GM12878 (cell line): ENCODE data around the gene ANO7. TPM values are rescaled to one million over a fixed set of nuclear protein-coding genes. Genes with fewer than 3 reads are reported as not detected.

ENCODE experiments used
- BCL11A ChIP-seq: IDR thresholded peaks from 2 replicates; pipeline ENCODE4 v1.6.1; 2011; ENCODE audit warnings: low read depth, low read length
- BCLAF1 ChIP-seq: fragments of 450-650 bp; IDR thresholded peaks from 2 replicates; pipeline ENCODE4 v1.6.1; 2017; ENCODE audit warnings: antibody characterized with exemption, mild to moderate bottlenecking, moderate library complexity
- BMI1 ChIP-seq: fragments of 450-650 bp; IDR thresholded peaks from 2 replicates; pipeline ENCODE4 v1.6.1; 2016; ENCODE audit warnings: mild to moderate bottlenecking, moderate library complexity, borderline replicate concordance
- BRCA1 ChIP-seq: IDR thresholded peaks from 2 replicates; pipeline ENCODE4 v1.6.1; 2011; ENCODE audit warnings: low read depth, low read length, improper control_type of control experiment
- CBX3 ChIP-seq: fragments of 200-600 bp; sonication (generic); IDR thresholded peaks from 2 replicates; pipeline ENCODE4 v1.6.1; 2016; ENCODE audit warnings: low read depth, borderline replicate concordance
- CREB1 ChIP-seq: IDR thresholded peaks from 2 replicates; pipeline ENCODE4 v1.6.1; 2012; ENCODE audit warnings: low read depth, mild to moderate bottlenecking, inconsistent platforms
- EZH2 ChIP-seq: IDR thresholded peaks from 2 replicates; pipeline ENCODE4 v1.6.1; 2012; ENCODE audit warnings: low read depth, mild to moderate bottlenecking, control low read depth, inconsistent platforms, low read length, borderline replicate concordance; ENCODE audit not compliant: control insufficient read depth
- GATAD2B ChIP-seq: fragments of 450-650 bp; conservative IDR thresholded peaks from 2 replicates; pipeline ENCODE4 v1.6.1; 2017; ENCODE audit warnings: low read depth, mild to moderate bottlenecking, moderate library complexity
- HDGF ChIP-seq: fragments of 450-650 bp; IDR thresholded peaks from 2 replicates; pipeline ENCODE4 v1.6.1; 2016; ENCODE audit warnings: antibody characterized with exemption
- IRF4 ChIP-seq: IDR thresholded peaks from 2 replicates; pipeline ENCODE4 v1.6.1; 2011; ENCODE audit warnings: low read depth, low read length
- MAX ChIP-seq: IDR thresholded peaks from 2 replicates; pipeline ENCODE4 v1.6.1; 2012; ENCODE audit warnings: low read depth, low read length, improper control_type of control experiment
- MYC ChIP-seq: IDR thresholded peaks from 2 replicates; pipeline ENCODE4 v1.6.1; 2011; ENCODE audit warnings: mild to moderate bottlenecking, low read length, moderate library complexity, inconsistent platforms; ENCODE audit not compliant: insufficient read depth, insufficient replicate concordance, insufficient read length, severe bottlenecking
- NFYB ChIP-seq: IDR thresholded peaks from 2 replicates; pipeline ENCODE4 v1.6.1; 2011; ENCODE audit warnings: low read depth, mild to moderate bottlenecking, low read length, improper control_type of control experiment, moderate library complexity; ENCODE audit not compliant: insufficient read depth
- PML ChIP-seq: IDR thresholded peaks from 2 replicates; pipeline ENCODE4 v1.6.1; 2012; ENCODE audit warnings: low read length, inconsistent platforms
- POLR2A ChIP-seq: IDR thresholded peaks from 2 replicates; pipeline ENCODE4 v1.6.1; 2011; ENCODE audit warnings: low read depth, mild to moderate bottlenecking, low read length
- RAD21 ChIP-seq: IDR thresholded peaks from 2 replicates; pipeline ENCODE4 v1.6.1; 2011; ENCODE audit warnings: mild to moderate bottlenecking, low read depth, low read length, moderate library complexity; ENCODE audit not compliant: insufficient read depth
- RUNX3 ChIP-seq: IDR thresholded peaks from 2 replicates; pipeline ENCODE4 v1.6.1; 2012; ENCODE audit warnings: low read length, inconsistent platforms
- SMAD5 ChIP-seq: IDR thresholded peaks from 2 replicates; pipeline ENCODE4 v1.6.1; 2016; ENCODE audit warnings: antibody characterized with exemption, low read depth
- SMARCA5 ChIP-seq: fragments of 450-650 bp; IDR thresholded peaks from 2 replicates; pipeline ENCODE4 v1.6.1; 2017; ENCODE audit warnings: mild to moderate bottlenecking
- SRF ChIP-seq, 2 experiments: IDR thresholded peaks; 2 replicates each; pipeline ENCODE4 v1.6.1; 2011; ENCODE audit warnings: low read depth in 2 of 2, low read length in 2 of 2, mild to moderate bottlenecking in 1 of 2, moderate library complexity in 1 of 2
- TAF1 ChIP-seq: IDR thresholded peaks from 2 replicates; pipeline ENCODE4 v1.6.1; 2011; ENCODE audit warnings: mild to moderate bottlenecking, low read depth, low read length, borderline replicate concordance
- TARDBP ChIP-seq: IDR thresholded peaks from 2 replicates; pipeline ENCODE4 v1.6.1; 2016; ENCODE audit warnings: borderline replicate concordance
- ZNF207 ChIP-seq: fragments of 450-650 bp; IDR thresholded peaks from 2 replicates; pipeline ENCODE4 v1.6.1; 2014; ENCODE audit warnings: antibody characterized with exemption, mild to moderate bottlenecking, borderline replicate concordance
- ZNF274 ChIP-seq: IDR thresholded peaks from one replicate; pipeline ENCODE4 v1.8.0; 2011; ENCODE audit not compliant: insufficient read length, insufficient read depth
- ZNF687 ChIP-seq: fragments of 450-650 bp; IDR thresholded peaks from 2 replicates; pipeline ENCODE4 v1.6.1; 2017; ENCODE audit warnings: mild to moderate bottlenecking, moderate library complexity
- ZZZ3 ChIP-seq: IDR thresholded peaks from 2 replicates; pipeline ENCODE4 v1.6.1; 2011; ENCODE audit warnings: low read depth; ENCODE audit not compliant: control insufficient read depth, insufficient read length
- polyA plus RNA-seq, 11 experiments: library from polyadenylated mRNA; depleted of rRNA in 4 of 11; unstranded in 6 of 11; stranded (reverse) in 5 of 11; fragments of >200 nt; fragmentation: Nextera tagmentation in 4 of 11; fragmentation: Illumina TruSeq in 1 of 11; extraction: Ambion mirVana in 4 of 11; extraction: Trizol in 1 of 11; gene quantifications; 1 replicate in 1 of 11; 2 replicates in 10 of 11; pipeline versions ENCODE4 v1.2.1 to v1.2.3, GENCODE V29; 2011 to 2016; ENCODE audit warnings: inconsistent platforms in 2 of 11, missing spikeins in 2 of 11, low read depth in 1 of 11
- total RNA-seq, 4 experiments: library from RNA; depleted of rRNA in 3 of 4; stranded (reverse); fragments of >200 nt in 3 of 4; fragmentation: Illumina TruSeq in 1 of 4; extraction: Trizol in 1 of 4; gene quantifications; 2 replicates each; pipeline versions ENCODE4 v1.2.1 to v1.2.3, GENCODE V29; 2013 to 2021

The ANO7 gene
- total and polyA plus RNA-seq, 10 of the 15 experiments (the other 5 are each of a cell fraction or from before 2014, with no cell fraction given): 0.08 to 1.4 (median 0.44) TPM

- TF ChIP-seq ZNF687 (no peak), PML (no peak), SMARCA5 (no peak), HDGF (no peak), MYC (no peak), TARDBP (no peak), ZZZ3 (no peak), GATAD2B (peak; percentile 70), BCLAF1 (no peak), SMAD5 (no peak), ZNF274 (no peak), EZH2 (no peak), SRF (IDR thresholded peaks at IDR 0.05; ENCODE audit: low read depth in 2 of 2, low read length in 2 of 2) (no peak), POLR2A (peak; percentile 67), MAX (peak; percentile 14; the same call in 1 of the 2 replicates), BRCA1 (no peak), BCL11A (no peak), NFYB (peak; percentile 93), RAD21 (no peak), TAF1 (no peak; the same call in 1 of the 2 replicates), ZNF207 (no peak), RUNX3 (peak; percentile 56), BMI1 (peak; percentile 56; the same call in 1 of the 2 replicates), IRF4 (no peak), CREB1 (0 out of 2 replicates have a peak, but pooled peaks have one; percentile 33), CBX3 (no peak)
These were observed 39.4 kb upstream of the ANO7 start, which contains the start of gene PASK (continued) for GRCh38 chr2:241148891-241149674.
